H1 (cell line): Measurements from ENCODE around the gene CPO. TPM values are rescaled to one million over a fixed set of nuclear protein-coding genes. Genes with fewer than 3 reads are reported as not detected.

Source experiments
- CTCF ChIA-PET: fragments of 300-600 bp; sonication (Branson Sonifier 250); formaldehyde crosslinking; loops from one replicate; lab custom pipeline; 2021; ENCODE audit not compliant: partially characterized antibody; lab: Charles Lee
- POLR2A ChIA-PET: fragments of 300-600 bp; sonication (Branson Sonifier 250); formaldehyde crosslinking; loops from one replicate; lab custom pipeline; 2021; ENCODE audit warnings: inconsistent platforms; ENCODE audit not compliant: partially characterized antibody; lab: Charles Lee
- DNase-seq, 2 experiments: peaks; one replicate each; pipeline versions ENCODE4 v3.0.0 to v3.0.0-alpha.2; 2010 to 2022; ENCODE audit warnings: low spot score in 2 of 2, low read depth in 1 of 2, mixed read lengths in 1 of 2
- FAIRE-seq: peaks from 2 replicates; lab custom pipeline; 2011; peaks lifted over from hg19 to GRCh38; lab: Jason Lieb, UNC
- H2AFZ ChIP-seq: 2 replicates; pipeline ENCODE4 v1.8.1; 2012; ENCODE audit warnings: low read length, inconsistent platforms
- H2AK5ac ChIP-seq: 2 replicates; pipeline ENCODE4 v1.6.1; 2013; ENCODE audit warnings: low read depth, low read length
- H2BK120ac ChIP-seq: replicated peaks from 2 replicates; pipeline ENCODE3; 2013; ENCODE audit warnings: low read depth, low read length, inconsistent platforms
- H2BK12ac ChIP-seq: 2 replicates; pipeline ENCODE4 v1.6.1; 2013; ENCODE audit warnings: low read depth, low read length
- H2BK15ac ChIP-seq: 2 replicates; pipeline ENCODE4 v1.6.1; 2013; ENCODE audit warnings: low read length
- H2BK20ac ChIP-seq: 2 replicates; pipeline ENCODE4 v1.6.1; 2013; ENCODE audit warnings: low read length
- H2BK5ac ChIP-seq: 2 replicates; pipeline ENCODE4 v1.6.1; 2013; ENCODE audit warnings: low read depth, low read length
- H3K14ac ChIP-seq: 2 replicates; pipeline ENCODE4 v1.6.1; 2013; ENCODE audit warnings: inconsistent platforms; ENCODE audit not compliant: insufficient read length
- H3K18ac ChIP-seq: 2 replicates; pipeline ENCODE4 v1.6.1; 2013; ENCODE audit warnings: low read length; ENCODE audit errors: extremely low read depth
- H3K23ac ChIP-seq: 2 replicates; pipeline ENCODE4 v1.6.1; 2013; ENCODE audit warnings: inconsistent platforms; ENCODE audit not compliant: insufficient read length
- H3K23me2 ChIP-seq: 2 replicates; pipeline ENCODE4 v1.6.1; 2013; ENCODE audit warnings: low read depth, low read length
- H3K27ac ChIP-seq: 2 replicates; pipeline ENCODE4 v1.6.1; 2011; ENCODE audit warnings: low read depth, low read length, inconsistent platforms
- H3K27me3 ChIP-seq, 4 experiments: replicated peaks in 1 of 4; 1 replicate in 1 of 4; 2 replicates in 3 of 4; pipeline versions ENCODE4 v1.6.1 to v1.8.1; 2011 to 2013; ENCODE audit warnings: low read length in 3 of 4, mild to moderate bottlenecking in 3 of 4, inconsistent platforms in 2 of 4, mixed read lengths in 2 of 4, moderate library complexity in 1 of 4; ENCODE audit not compliant: control insufficient read depth in 3 of 4, insufficient read depth in 3 of 4; ENCODE audit errors: extremely low read depth in 1 of 4
- H3K36me3 ChIP-seq, 4 experiments: 2 replicates each; pipeline versions ENCODE4 v1.6.1 to v1.8.1; 2011 to 2013; ENCODE audit warnings: mild to moderate bottlenecking in 4 of 4, low read length in 3 of 4, moderate library complexity in 2 of 4, control low read depth in 1 of 4, inconsistent platforms in 1 of 4; ENCODE audit not compliant: insufficient read depth in 4 of 4, control insufficient read depth in 2 of 4
- H3K4ac ChIP-seq: replicated peaks from 2 replicates; pipeline ENCODE3; 2013; ENCODE audit warnings: low read length, low read depth, mixed read lengths, inconsistent platforms; ENCODE audit not compliant: insufficient read length
- H3K4me1 ChIP-seq, 4 experiments: replicated peaks in 1 of 4; 1 replicate in 1 of 4; 2 replicates in 3 of 4; pipeline versions ENCODE4 v1.6.1 to v1.8.1; 2011 to 2013; ENCODE audit warnings: low read length in 3 of 4, inconsistent platforms in 2 of 4, mixed read lengths in 1 of 4; ENCODE audit not compliant: insufficient read depth in 4 of 4, control insufficient read depth in 3 of 4
- H3K4me2 ChIP-seq, 2 experiments: 2 replicates each; pipeline versions ENCODE4 v1.6.1 to v1.8.1; 2011 to 2013; ENCODE audit warnings: low read depth in 2 of 2, low read length in 2 of 2, control low read depth in 1 of 2, inconsistent platforms in 1 of 2, mild to moderate bottlenecking in 1 of 2; ENCODE audit not compliant: insufficient read depth in 1 of 2
- H3K4me3 ChIP-seq, 4 experiments: fragments of 200-600, 300-600 bp in 1 of 4; sonication (generic), shearing (Covaris generic), sonication (Bioruptor Twin) in 1 of 4; 2 replicates each; pipeline versions ENCODE4 v1.5.1 to v1.8.1; 2011 to 2016; ENCODE audit warnings: low read length in 4 of 4, low read depth in 3 of 4, control low read depth in 2 of 4, inconsistent platforms in 2 of 4, mild to moderate bottlenecking in 2 of 4, mixed read lengths in 1 of 4, moderate library complexity in 1 of 4; ENCODE audit not compliant: insufficient read depth in 2 of 4; ENCODE audit errors: extremely low read depth in 1 of 4
- H3K56ac ChIP-seq: replicated peaks from 2 replicates; pipeline ENCODE3; 2013; ENCODE audit warnings: low read depth, mild to moderate bottlenecking, mixed read lengths, low read length, inconsistent platforms; ENCODE audit not compliant: insufficient read length
- H3K79me1 ChIP-seq: 2 replicates; pipeline ENCODE4 v1.6.1; 2013; ENCODE audit warnings: low read depth, low read length, control low read depth
- H3K79me2 ChIP-seq, 2 experiments: 2 replicates each; pipeline versions ENCODE4 v1.6.1 to v1.8.1; 2012 to 2013; ENCODE audit warnings: low read length in 2 of 2, mild to moderate bottlenecking in 2 of 2, inconsistent platforms in 1 of 2; ENCODE audit not compliant: insufficient read depth in 2 of 2, control insufficient read depth in 1 of 2
- H3K9ac ChIP-seq, 4 experiments: replicated peaks in 1 of 4; 1 replicate in 1 of 4; 2 replicates in 3 of 4; pipeline versions ENCODE4 v1.6.1 to v1.8.1; 2011 to 2013; ENCODE audit warnings: low read depth in 3 of 4, low read length in 3 of 4, control low read depth in 2 of 4, mild to moderate bottlenecking in 2 of 4, moderate library complexity in 2 of 4, inconsistent platforms in 1 of 4; ENCODE audit errors: extremely low read depth in 1 of 4
- H3K9me3 ChIP-seq, 2 experiments: 2 replicates each; pipeline versions ENCODE4 v1.6.1 to v1.8.1; 2012 to 2013; ENCODE audit warnings: mild to moderate bottlenecking in 2 of 2, moderate library complexity in 2 of 2, control low read depth in 1 of 2, inconsistent platforms in 1 of 2, low read depth in 1 of 2, low read length in 1 of 2, mixed read lengths in 1 of 2; ENCODE audit not compliant: insufficient read depth in 2 of 2
- H4K20me1 ChIP-seq, 2 experiments: replicated peaks in 1 of 2; 2 replicates each; pipeline versions ENCODE3 to v1.8.1; 2011 to 2013; ENCODE audit warnings: inconsistent platforms in 2 of 2, low read length in 2 of 2, mild to moderate bottlenecking in 1 of 2; ENCODE audit not compliant: insufficient read depth in 2 of 2, control insufficient read depth in 1 of 2
- H4K5ac ChIP-seq: 2 replicates; pipeline ENCODE4 v1.6.1; 2013; ENCODE audit warnings: low read length, low read depth, mixed read lengths, inconsistent platforms; ENCODE audit not compliant: insufficient read length
- H4K8ac ChIP-seq: 2 replicates; pipeline ENCODE4 v1.8.0; 2013; ENCODE audit warnings: mild to moderate bottlenecking, moderate library complexity, low read length, inconsistent platforms; ENCODE audit not compliant: insufficient read depth; ENCODE audit errors: extremely low read depth
- H4K91ac ChIP-seq: replicated peaks from 2 replicates; pipeline ENCODE3; 2013; ENCODE audit warnings: low read length, mixed read lengths, inconsistent platforms; ENCODE audit not compliant: insufficient read length
- FOSL1 ChIP-seq: IDR thresholded peaks from 2 replicates; pipeline ENCODE4 v1.6.1; 2011; ENCODE audit warnings: mild to moderate bottlenecking, low read depth, low read length, moderate library complexity; ENCODE audit not compliant: insufficient read depth
- KDM1A ChIP-seq: fragments of 200-600, 300-600 bp; sonication (generic); IDR thresholded peaks from 2 replicates; pipeline ENCODE4 v1.7.1; 2016; ENCODE audit warnings: mild to moderate bottlenecking, low read length, borderline replicate concordance
- NRF1 ChIP-seq: IDR thresholded peaks from 2 replicates; pipeline ENCODE4 v1.6.1; 2011; ENCODE audit warnings: mild to moderate bottlenecking, low read depth, low read length, improper control_type of control experiment
- SIX5 ChIP-seq: IDR thresholded peaks from 2 replicates; pipeline ENCODE4 v1.6.1; 2011; ENCODE audit warnings: mild to moderate bottlenecking, low read depth, low read length
- SUZ12 ChIP-seq: fragments of 200-600 bp; sonication (generic); IDR thresholded peaks from 2 replicates; pipeline ENCODE4 v1.6.1; 2012; ENCODE audit warnings: mild to moderate bottlenecking, inconsistent platforms, low read length, moderate library complexity, mixed read lengths
- WGBS, 2 experiments: shearing (Covaris generic) in 1 of 2; methylation state at CpG; one replicate each; pipeline versions ENCODE4 v1.1.6 to v1.1.7; 2013 to 2015; ENCODE audit warnings: low lambda C conversion rate in 2 of 2, mixed read lengths in 2 of 2, inconsistent platforms in 1 of 2, low coverage in 1 of 2, missing lambda C conversion rate in 1 of 2; ENCODE audit not compliant: insufficient replicate concordance in 2 of 2, insufficient coverage in 1 of 2, insufficient read length in 1 of 2; ENCODE audit errors: extremely low coverage in 1 of 2, missing lambda C conversion rate in 1 of 2; 5-methylcytosine and 5-hydroxymethylcytosine counted together
- polyA plus RNA-seq, 7 experiments: library from polyadenylated mRNA; depleted of rRNA in 3 of 7; stranded (reverse) in 5 of 7; unstranded in 2 of 7; fragments of >200 nt in 5 of 7; fragments of 200-250 nt in 2 of 7; gene quantifications; 1 replicate in 5 of 7; 2 replicates in 1 of 7; 4 replicates in 1 of 7; pipeline versions ENCODE4 v1.2.1 to v1.2.3, GENCODE V29; 2011 to 2013; ENCODE audit warnings: missing spikeins in 2 of 7, mixed read lengths in 2 of 7
- total RNA-seq: library from RNA; stranded (reverse); fragmentation: NEBNext Ultra II Directional; extraction: Animal tissue kit (Norgen Biotek cat#: 25700); gene quantifications from 2 replicates; pipeline ENCODE4 v1.2.1, GENCODE V29; 2021
- TF ChIP-seq, protein P1 (sequence below): IDR thresholded peaks from 2 replicates; pipeline ENCODE4 v1.6.1; 2011; ENCODE audit warnings: low read depth, mild to moderate bottlenecking, low read length; ENCODE audit not compliant: insufficient read depth
- TF ChIP-seq, protein P2 (sequence below): IDR thresholded peaks from 2 replicates; pipeline ENCODE4 v1.6.1; 2011; ENCODE audit warnings: low read length, improper control_type of control experiment

The CPO gene
- total and polyA plus RNA-seq, 2 of the 8 experiments (the other 6 are each of a cell fraction or from before 2014, with no cell fraction given) = 1.3 TPM

GRCh38 chr2:206987810-206988209, 48.5 kb downstream of the CPO start:
- H3K27me3 ChIP-seq = no peaks in the 10 kb centered on the region
- ChIA-PET POLR2A (no interaction called here), CTCF (interaction anchor here (0.8 to 5.1 kb wide), 10 partner anchors 7 to 485 kb away, joined by 3 to 38 read pairs (median 8); no protein-coding TSS in a partner anchor)
- H3K79me2 ChIP-seq = no peaks in the 10 kb centered on the region
- H3K4me1 ChIP-seq = peaks cover 0 to 9% (median 6%) of the 10 kb centered on the region in 4 experiments; a peak in 5 of 7 replicates
- H2BK120ac ChIP-seq = no peak overlapping the region
- H4K91ac ChIP-seq = no peak overlapping the region
- H4K20me1 ChIP-seq = no peaks in the 10 kb centered on the region
- H2BK20ac ChIP-seq = no peak overlapping the region
- no peak overlapping the region for H2BK5ac ChIP-seq
- H3K9ac ChIP-seq = no peak overlapping the region
- no peak overlapping the region for H3K14ac ChIP-seq
- no peak overlapping the region for H2AK5ac ChIP-seq
- H3K4me3 ChIP-seq = no peak overlapping the region
- no peak overlapping the region for H4K5ac ChIP-seq
- DNase-seq (no peak), FAIRE-seq (no peak)
- H3K56ac ChIP-seq = no peak overlapping the region
- no peak overlapping the region for H3K23ac ChIP-seq
- H3K36me3 ChIP-seq = no peaks in the 10 kb centered on the region
- no peak overlapping the region for H3K4ac ChIP-seq
- H4K8ac ChIP-seq = no peak overlapping the region
- no peak overlapping the region for H2BK15ac ChIP-seq
- WGBS, 2 experiments = 96% methylated on average over 2 of the region's 2 CpGs; no CpG with 5 or more reads in 1 of the 2 experiments
- H3K9me3 ChIP-seq = no peaks in the 10 kb centered on the region
- H2BK12ac ChIP-seq = no peak overlapping the region
- H3K27ac ChIP-seq = no peak overlapping the region
- no peak overlapping the region for H2AFZ ChIP-seq
- no peak overlapping the region for H3K18ac ChIP-seq
- no peak overlapping the region for H3K4me2 ChIP-seq
- no peaks in the 10 kb centered on the region; the same call in 1 of the 2 replicates for H3K23me2 ChIP-seq
- no peaks in the 10 kb centered on the region for H3K79me1 ChIP-seq
- TF ChIP-seq, protein P1, sequence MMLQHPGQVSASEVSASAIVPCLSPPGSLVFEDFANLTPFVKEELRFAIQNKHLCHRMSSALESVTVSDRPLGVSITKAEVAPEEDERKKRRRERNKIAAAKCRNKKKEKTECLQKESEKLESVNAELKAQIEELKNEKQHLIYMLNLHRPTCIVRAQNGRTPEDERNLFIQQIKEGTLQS = no peak
- TF ChIP-seq SUZ12 = no peak
- no peak for TF ChIP-seq KDM1A
- TF ChIP-seq, protein P2, sequence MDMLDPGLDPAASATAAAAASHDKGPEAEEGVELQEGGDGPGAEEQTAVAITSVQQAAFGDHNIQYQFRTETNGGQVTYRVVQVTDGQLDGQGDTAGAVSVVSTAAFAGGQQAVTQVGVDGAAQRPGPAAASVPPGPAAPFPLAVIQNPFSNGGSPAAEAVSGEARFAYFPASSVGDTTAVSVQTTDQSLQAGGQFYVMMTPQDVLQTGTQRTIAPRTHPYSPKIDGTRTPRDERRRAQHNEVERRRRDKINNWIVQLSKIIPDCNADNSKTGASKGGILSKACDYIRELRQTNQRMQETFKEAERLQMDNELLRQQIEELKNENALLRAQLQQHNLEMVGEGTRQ = no peak
- no peak for TF ChIP-seq FOSL1
- TF ChIP-seq SIX5 = no peak
- no peak for TF ChIP-seq NRF1
